HG03442 (cell line): ENCODE measurements around the gene RHEB.
A peak's percentile ranks its signal among the peaks of the same experiment; 100 is the strongest.

Source experiments
- ATAC-seq: cut with Tn5 transposase; IDR thresholded peaks from one replicate; pipeline ENCODE4 v1.9.1; 2021; ENCODE audit warnings: mild to moderate bottlenecking, moderate library complexity; ENCODE audit not compliant: unreplicated experiment

RHEB gene

DNA sequence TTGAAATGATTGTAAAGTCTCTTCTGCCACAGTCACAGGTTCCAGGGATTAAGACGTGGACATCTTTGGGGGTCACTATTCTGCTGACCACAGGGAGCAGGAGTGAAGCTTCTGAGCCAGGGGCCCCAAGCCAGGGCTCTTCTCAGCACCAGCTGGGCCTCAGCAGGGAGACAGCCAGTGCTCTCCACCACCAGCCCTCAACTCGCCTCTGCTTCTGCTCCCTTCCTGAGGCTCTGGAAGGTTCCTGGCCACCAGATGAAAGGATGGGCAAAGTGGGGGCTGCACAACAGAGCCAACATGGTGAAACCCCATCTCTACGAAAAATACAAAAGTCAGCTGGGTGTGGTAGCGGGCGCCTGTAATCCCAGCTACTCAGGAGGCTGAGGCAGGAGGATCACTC lies 68.5 kb downstream of the RHEB start:
- ATAC-seq = no peak

DNA sequence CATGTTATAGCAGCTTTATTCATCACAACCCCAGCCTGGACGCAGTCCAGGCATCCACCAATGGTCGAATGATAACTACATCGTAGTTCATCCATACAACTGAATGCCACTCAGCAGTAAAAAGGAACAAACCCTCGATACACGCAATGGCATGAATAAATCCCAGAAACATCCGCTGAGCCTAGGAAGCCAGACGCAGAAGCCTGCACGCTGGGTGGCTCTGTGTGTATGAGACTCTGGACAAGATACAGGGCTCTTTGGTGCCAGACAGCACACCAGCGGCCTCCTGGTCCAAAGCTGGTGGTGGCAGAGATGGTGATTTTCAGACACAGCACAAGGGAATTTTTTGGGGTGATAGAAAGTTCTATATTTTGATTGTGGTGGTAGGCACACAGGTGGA lies 69.7 kb downstream of the RHEB start:
- no peak for ATAC-seq

DNA sequence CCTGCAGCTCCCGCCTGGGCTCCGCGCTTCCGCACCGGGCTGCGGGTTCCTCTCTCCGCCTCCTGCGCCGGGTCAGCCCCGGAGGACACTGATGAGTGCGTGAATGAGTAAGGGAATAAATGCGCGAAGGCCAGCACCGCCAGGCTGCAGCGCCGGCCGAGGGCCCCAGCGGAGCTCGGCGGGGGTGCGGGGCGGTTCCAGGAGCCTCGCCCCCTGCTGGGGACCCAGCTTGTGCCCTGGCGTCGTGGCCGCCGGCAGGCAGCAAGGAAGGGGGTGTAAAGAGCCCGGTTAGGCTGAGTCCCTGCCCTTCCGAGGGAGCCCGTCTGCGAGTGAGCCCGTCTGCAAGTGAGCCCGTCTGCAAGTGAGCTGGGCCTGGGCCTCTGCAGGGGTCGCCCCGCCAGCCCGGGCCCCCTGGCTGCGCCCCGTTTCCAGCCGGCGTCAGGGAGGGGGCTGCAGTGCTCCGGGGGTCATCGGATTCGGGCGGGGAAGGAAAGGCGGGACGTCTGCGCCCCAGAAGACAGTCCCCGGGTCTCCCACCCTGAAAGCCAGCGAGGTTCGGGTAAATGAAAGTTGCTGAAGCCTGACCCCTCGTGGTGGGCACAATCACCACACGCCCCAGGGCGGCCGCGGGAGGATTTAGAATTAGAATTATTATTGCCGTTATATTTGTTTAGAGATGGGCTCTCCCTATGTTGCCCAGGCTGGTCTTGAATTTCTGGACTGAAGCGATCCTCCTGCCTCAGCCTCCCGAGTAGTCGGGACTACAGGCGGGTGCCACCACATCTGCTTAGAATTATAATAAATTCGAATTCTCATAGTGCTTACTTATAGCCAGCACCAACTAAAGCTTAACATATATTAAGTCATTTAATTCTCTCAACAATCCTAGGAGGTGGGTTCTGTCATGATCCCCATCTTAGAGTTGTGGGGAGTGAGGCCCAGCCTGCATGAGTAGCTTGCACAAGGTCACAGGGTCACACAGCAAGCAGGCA lies 71.1 kb downstream of the RHEB start:
- ATAC-seq = peak; percentile 46

DNA sequence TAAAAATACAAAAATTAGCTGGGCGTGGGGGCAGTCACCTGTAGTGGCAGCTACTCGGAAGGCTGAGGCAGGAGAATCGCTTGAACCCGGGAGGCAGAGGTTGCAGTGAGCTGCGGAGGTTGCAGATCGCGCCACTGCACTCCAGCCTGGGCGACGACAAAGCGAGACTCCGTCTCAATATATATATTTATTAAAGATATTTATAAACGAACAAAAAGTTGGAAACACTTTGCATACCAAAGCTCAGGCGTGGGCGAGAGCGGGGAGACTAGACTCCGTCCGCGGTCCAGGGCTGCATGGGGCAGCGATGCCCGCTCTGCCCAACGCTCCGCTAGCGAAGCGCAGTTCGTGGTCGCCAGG lies 71.8 kb downstream of the RHEB start:
- no peak for ATAC-seq

DNA sequence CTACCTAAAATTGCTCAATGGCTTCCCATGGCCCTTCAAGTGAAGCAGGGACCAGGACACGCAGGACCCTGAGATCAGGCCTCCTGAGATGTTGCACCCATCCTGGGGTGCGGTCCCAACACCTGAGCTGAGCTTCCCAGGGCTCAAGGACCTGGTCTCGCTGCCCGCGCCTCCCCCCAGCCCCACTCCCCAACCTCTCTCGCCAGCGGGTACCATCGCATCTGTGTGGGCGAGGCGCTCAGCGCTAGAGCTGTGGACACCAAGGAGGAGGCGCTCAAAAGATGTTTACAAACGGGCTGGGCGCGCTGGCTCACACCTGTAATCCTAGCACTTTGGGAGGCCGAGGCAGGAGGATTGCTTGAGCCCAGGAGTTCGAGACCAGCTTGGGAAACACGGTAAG lies 72.4 kb downstream of the RHEB start:
- no peak for ATAC-seq

DNA sequence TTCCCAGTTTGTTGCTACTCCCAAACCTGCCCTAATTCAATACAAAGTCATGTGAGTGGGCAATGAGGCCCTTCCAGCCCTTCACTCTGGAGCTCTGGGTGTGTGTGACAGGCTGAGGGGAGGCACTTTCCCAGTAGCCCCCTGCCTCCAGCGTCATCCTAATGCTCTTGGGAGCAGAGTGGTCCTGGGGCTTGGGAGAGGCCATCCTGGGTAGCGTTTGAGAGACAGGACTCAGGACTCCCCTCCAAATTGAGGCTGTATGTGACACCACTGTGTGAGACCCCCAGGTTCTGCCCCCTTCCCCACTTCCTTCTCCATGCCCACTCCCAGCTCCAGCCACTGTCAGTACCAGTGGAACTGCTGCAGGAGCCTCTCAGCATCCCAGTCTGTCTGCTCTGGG lies 73.3 kb downstream of the RHEB start:
- no peak for ATAC-seq

DNA sequence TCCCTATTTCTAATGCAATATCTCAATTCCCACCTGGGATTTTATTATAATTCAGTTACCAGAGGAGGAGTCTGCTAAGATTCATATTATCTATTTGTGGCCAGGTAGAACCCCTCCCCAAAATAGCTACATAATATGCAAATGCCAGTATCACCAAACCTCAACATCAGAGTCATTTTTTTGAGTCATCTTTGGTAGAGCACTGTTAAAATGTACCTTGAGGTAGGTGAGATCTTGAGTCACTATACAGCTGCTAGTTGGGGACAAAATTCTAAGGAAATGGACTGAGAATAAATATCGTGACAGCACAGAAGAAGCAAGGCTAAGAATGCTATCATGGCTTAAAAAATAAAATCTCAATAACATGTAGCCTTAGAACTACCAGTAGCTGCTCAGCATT lies 75.1 kb downstream of the RHEB start:
- no peak for ATAC-seq

DNA sequence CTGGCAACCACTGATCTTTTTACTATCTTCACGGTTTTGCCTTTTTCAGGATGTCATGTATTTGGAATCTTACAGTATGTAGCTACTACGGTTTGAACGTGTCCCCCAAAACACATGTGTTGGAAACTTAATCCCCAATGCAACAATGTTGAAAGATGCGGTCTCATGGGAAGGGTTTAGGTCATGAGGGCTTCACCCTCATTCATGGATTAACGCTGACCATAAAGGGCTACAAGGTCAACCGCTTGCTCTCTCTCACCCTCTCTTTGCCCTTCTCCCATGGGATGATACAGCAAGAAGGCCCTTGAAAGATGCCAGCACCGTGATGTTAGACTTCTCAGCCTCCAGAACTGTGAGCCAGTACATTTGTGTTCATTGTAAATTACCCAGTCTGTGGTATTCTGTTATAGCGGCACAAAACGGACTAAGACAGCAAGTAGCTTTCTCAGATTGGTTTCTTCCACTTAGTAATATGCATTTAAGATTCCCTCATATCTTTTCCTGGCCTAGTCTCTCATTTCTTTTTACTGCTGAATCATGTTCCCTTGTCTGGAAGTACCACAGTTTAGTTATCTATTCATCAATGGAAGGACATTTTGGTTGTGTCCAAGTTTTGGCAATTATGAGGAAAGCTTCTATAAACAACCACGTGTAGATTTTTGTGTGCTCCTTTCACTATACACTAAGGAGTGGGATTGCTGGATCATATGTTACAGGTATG lies 76.8 kb downstream of the RHEB start:
- ATAC-seq = no peak

DNA sequence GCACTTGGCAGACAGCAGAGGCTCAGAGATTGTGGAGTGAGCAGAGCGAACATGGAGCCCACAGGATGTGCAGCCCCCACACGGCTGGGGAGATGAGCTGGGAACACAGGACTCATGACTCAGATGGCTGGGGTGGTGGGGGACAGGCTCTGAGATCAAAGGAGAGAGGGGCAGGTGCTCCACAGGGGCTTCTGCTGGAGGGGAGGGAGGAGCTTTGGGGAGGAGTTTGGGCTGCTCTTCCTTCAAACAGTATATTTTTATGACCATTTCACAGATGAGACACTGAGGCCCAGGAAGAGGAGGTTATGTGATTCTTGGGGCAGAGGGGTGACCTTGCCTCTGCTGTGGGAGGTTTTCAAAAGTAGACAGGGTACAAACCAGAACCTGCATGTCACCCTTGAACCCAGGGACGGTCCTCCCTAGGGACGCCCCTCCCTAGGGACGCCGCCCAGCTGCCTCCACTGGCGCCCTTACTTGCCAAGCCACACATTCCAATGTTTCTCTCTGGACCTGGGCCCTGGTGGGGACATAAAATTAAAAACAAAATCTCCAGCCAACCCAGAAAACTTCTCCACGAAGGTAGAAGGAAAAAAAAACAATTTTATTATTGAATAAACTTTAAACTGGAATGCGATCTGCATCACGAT lies 78.8 kb downstream of the RHEB start:
- no peak for ATAC-seq

DNA sequence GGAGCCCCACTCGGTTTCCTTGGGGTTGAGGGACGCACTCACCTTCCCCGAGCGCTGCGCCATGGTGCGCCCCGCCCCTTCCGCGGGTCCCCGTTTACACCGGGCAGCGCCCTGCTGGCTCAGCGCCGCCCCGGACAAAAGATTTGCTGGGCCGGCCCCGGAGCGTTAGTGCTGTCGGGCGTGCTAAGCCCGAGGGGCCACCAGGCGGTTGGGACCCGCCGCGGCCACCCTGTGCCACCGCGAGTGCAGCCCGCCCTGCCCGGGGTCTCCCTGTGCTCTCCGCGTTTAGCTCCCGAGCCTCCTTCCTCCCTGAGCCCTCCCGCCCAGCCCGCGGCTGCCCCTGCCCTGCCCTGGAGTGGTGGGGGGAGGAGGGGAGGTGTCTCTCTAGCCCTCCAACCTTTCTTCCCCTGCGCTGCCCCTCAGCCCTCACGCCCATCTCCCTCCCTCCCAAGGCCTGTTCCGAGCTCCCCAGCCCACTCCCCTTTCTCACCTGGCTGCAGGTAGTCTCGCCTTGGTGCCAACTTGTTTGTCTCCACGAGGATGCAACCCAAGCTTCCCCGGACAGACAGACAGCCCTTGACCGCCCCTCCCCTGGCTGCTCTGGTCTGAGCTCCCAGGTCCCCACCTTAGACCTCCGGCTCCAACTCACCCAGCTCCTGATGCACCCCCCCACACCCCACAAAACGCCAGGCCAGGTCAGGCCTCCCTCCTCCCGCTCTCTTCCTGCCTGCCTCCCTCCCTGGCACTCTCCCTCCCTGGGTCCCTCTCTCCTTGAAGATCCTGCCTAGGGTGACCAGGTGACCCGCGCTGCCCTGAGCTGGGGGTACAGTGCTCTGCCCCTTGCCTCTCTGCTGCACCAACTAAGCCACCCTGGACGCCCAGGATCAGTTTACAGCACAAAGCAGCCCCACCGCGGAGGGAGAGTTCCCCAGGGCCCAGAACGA lies 79.6 kb downstream of the RHEB start, which contains the start of gene CRYGN:
CRYGN (minus strand) TSS at position 287 of the 944 bp plus-strand sequence; CDS start at position 63, 224 bp downstream.
- no peak for ATAC-seq

DNA sequence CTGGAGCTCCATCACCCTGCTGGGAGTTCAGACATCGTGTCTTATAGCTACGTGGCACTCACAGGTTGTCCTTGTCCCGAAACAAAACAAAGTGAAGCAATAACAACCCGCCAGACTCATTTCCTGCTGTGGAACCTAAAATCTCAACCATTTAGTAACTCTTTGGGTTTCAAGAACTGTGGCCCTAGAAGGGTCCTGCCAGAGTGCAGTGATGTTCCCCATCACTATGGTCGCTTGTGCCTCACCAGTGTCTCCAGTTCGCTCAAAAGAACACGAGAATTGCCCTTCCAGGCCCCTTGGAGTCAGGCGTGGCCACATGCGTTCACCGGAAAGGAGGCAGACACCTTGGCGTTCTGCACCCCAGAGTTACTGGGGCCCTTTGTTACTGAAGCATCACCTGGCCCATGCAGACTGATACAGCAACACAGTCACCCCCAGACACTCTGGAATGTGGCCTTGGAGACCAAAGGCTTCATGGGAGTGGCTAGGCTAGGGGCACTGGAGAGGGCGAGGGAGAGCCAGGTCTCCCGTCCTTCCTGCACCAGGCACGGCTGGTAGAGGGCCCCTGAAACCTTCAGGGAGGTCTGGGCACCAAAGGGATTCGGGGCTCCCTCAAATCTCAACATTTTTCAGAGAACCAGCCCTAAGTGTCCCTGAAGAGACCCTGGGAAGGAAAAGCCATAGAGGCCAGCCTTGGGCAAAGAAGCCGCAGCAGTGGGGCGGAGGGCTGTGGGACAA lies 80.7 kb downstream of the RHEB start:
- no peak for ATAC-seq

DNA sequence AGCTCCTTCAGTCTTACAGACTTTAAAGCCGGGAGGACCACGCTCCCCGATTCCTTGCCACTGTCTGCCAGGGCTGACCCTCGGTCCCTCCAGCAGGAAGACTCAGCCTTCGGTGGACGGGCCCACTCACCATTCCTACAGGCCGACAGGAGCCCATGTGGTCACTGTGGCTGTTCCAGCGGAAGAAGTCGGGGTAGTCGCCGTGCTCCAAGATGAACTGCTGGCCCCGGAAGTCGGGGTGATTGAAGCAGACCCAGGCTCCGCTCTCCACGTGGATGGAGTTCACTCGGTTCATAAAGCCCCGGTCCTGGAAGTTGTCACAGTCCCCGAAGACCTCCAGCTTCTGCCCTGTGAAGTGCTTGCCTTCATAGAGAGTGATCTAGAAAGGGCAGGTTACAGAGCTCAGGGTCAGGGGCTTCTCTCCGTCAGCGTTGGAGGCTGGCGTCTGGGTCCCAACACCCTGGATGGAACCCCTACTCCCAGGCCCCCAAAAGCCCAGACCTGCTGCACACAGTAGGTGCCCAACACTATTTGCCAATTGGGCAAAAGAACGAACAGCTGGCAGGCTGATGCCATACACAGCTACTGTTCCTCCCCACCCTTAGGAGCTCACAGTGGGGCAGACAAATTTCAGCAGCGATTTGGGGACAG lies 81.7 kb downstream of the RHEB start:
- ATAC-seq = no peak

DNA sequence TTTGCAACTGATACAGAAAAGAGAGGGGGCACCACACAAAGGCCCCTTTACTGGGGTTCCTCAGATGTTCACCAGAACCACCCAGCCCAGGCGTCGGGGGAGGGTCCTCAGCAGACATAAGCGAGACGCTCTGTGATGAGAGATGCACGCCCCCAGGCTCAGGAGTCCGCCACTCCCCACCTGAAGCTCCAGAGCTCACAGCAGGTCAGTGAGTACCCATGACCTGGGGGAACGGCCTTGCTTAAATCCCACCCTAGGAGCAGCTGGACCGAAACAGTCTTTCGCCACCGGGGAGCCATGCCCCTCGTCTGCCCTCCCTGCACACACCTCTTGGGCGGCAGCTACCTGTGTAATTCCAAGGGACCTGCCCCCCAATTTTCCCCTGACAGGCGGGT lies 82.5 kb downstream of the RHEB start:
- no peak for ATAC-seq

DNA sequence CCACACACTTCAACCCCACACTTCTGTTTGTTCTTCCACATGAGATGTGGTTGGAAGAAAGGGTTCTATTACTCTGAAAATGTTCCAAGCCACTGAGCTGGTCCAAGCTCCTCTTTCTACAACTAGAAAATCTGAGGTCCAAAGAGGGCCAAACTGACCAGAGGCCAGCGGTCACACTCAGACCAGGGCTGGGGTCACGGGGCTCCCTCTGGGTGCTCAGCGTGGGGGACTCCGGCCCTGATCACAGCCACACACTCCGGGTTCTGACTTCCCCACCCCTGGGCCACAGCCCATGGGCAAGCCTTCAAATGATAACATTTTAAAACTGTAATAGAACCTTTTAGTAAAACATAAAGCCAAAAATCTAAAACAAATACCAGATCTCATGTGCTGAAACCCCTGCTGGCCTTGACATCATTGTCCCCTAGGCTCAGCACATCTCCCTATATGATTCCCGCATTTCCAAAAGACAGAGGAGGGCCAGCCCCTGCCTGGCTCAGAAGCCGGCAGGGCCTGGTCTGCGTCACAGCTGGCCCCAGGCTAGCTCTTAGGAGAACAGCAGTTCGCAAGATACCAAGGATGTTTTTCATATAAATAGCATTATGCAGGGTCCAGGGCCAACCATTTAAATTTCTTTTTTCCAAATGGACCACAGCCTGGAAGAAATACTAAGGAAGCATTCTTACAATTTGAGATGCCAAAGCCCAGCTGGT lies 83.1 kb downstream of the RHEB start:
- no peak for ATAC-seq

DNA sequence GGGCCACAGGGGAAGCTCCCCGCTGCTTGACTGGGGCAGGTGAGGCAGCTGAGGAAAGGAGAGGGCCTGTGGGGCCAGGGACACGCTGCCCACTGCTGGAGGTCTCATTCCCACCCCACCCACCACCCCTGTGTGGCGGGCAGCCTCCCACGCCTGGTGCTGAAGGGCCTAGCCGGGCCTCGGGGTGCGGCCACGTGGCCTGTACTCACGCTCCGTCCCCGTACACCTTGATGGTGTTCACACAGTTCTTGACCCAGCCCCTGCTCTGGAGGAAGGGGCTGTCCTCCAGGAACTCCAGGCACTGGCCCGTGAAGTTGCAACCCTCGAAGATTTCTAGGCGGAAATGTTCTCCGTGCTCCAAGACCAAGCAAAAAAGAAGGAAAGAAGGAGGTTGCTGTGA lies 83.7 kb downstream of the RHEB start:
- no peak for ATAC-seq

DNA sequence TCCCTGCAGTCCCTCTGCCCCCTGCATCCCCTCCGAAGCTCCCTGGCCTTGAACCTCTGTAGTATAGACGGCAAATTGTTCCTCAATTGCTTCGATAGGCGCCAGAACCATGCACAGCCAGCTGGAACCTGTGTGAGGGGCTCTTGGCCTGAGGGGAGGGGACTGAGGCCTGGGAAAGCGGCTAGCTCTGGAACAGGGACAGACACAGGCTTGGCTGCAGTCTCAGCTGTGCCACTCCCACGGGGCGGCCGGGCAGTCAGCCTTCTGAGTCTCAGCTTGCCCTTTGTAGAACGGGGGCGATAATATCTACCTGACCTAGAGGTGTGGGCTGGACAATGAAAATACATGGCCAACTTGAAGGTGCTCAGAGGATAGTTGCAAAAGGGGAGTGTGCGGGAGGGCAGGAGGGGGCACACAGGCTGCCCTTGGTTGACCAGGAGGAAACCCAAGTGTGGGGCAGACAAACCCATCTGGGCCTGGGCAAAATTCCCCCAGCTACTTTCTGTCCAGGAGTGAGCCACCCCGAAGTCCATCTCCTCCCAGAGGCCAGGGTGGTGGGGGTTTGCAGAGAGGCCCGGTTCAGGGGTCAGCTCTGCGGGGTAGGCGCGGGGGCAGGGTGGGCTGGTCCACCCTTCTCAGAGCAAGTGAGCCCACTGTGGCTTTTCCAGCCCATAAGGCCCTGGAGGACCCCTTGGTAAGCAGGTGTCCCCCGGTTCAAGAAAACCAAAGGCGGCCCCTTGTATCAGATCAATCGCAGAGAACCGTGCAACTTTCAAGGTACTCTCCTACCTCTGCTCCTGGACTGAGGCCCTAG lies 84.4 kb downstream of the RHEB start:
- no peak for ATAC-seq

DNA sequence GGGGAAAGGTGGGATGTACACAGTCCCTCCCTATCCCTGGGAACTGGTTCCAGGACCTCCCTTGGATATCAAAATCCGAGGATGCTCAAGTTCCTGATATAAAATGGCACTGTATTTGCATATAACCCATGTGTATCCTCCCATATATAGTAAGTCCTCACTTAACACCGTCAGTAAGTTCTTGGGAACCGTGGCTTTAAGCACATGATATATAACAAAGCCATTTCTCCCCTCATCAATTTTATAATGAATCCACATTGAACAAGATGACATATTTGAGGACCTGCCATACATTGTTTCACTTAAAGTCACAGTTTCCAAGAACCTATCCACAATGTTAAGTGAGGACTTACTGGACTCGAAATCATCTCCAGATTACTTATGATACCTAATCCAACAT lies 85.1 kb downstream of the RHEB start:
- no peak for ATAC-seq
